Measurements from ENCODE around the gene TMEM108. TPM values are rescaled to one million over a fixed set of nuclear protein-coding genes. Genes with fewer than 3 reads are reported as not detected.

Gene TMEM108
- total and polyA plus RNA-seq, 3 donors from 2014 or later = 13.9 to 44.3 (median 16.1) TPM

DNA sequence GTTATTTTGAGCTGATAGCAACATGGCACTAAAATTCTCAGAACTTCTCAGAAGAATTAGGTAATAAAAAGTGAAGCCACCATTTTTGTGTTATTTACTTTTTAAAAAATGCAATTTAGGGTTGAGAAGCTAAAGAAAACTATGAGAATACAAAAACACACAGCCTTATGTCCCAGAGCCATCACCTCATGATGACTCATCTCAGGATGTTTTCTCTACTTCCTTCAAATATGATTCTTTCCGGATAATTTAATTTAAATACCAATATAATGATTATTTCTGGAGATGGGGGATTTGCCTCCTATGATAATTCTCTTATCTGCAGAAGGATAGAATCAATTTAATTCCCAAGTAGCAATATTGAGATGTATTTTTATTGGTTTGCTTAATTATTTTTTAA lies 256.1 kb downstream of the TMEM108 start:
- Histone ChIP-seq H3K9me3 (no peaks in the 10 kb centered on the region), H3K27ac (no peak overlapping the region), H3K27me3 (no peaks in the 10 kb centered on the region), H3K4me1 (no peaks in the 10 kb centered on the region), H3K36me3 (ENCODE audit: low read depth, missing control alignments) (no peaks in the 10 kb centered on the region), H3K4me3 (no peak overlapping the region)
- intact Hi-C loops (cut with DNase I; ENCODE audit: low total_unique reads) = no loop called here
- WGBS, 2 donors = 91 to 92% methylated on average over 1 of the region's 1 CpG
- DNase-seq = no peak
- TF ChIP-seq, protein P1, sequence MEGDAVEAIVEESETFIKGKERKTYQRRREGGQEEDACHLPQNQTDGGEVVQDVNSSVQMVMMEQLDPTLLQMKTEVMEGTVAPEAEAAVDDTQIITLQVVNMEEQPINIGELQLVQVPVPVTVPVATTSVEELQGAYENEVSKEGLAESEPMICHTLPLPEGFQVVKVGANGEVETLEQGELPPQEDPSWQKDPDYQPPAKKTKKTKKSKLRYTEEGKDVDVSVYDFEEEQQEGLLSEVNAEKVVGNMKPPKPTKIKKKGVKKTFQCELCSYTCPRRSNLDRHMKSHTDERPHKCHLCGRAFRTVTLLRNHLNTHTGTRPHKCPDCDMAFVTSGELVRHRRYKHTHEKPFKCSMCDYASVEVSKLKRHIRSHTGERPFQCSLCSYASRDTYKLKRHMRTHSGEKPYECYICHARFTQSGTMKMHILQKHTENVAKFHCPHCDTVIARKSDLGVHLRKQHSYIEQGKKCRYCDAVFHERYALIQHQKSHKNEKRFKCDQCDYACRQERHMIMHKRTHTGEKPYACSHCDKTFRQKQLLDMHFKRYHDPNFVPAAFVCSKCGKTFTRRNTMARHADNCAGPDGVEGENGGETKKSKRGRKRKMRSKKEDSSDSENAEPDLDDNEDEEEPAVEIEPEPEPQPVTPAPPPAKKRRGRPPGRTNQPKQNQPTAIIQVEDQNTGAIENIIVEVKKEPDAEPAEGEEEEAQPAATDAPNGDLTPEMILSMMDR (IDR thresholded peaks at IDR 0.05) = no peak
- no peak for TF ChIP-seq POLR2A (IDR thresholded peaks at IDR 0.05)

DNA sequence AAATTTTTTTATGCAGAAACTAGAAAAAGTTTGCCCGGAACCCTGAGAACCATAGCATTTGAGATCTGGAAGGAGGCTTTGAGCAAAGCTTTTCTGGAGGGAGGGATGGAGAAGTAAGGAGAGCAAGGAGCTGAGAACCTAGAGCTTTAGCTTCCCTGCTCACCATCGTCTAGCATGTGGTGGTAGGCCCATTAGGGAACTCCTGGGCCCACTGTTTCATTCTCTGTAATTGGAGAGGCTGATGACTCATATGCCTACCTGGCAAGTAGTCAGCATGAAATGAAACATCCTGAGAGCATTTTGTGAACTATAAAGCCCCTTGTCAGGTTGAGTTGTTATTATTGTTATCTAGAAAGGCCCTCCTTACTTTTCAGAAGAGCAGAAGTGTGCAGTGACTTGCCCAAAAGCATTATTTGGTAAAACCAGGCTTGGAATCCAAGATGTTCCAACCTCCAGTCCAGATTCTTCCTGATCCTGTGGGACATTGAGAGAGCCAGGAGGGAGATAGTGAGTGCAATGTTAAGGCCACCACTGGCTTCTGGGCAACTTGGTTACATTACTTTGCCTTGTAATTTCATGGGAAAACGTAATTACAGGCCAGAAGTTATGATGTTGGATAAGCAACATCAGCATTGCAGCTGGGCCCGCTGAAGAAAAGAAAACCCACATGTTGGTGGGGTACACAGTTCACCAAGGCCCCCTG lies 257.2 kb downstream of the TMEM108 start:
- no peak overlapping the region for H3K27ac ChIP-seq
- H3K36me3 ChIP-seq (ENCODE audit: low read depth, missing control alignments) = no peaks in the 10 kb centered on the region
- H3K9me3 ChIP-seq = no peaks in the 10 kb centered on the region
- H3K4me1 ChIP-seq = no peaks in the 10 kb centered on the region
- H3K4me3 ChIP-seq = no peak overlapping the region
- DNase-seq = no peak
- intact Hi-C loops (cut with DNase I; ENCODE audit: low total_unique reads) = no loop called here
- WGBS, 2 donors = 47 to 73% methylated on average over 4 of the region's 4 CpGs
- TF ChIP-seq POLR2A (IDR thresholded peaks at IDR 0.05) = no peak
- TF ChIP-seq, protein P1 (IDR thresholded peaks at IDR 0.05) = no peak
- H3K27me3 ChIP-seq = no peaks in the 10 kb centered on the region

DNA sequence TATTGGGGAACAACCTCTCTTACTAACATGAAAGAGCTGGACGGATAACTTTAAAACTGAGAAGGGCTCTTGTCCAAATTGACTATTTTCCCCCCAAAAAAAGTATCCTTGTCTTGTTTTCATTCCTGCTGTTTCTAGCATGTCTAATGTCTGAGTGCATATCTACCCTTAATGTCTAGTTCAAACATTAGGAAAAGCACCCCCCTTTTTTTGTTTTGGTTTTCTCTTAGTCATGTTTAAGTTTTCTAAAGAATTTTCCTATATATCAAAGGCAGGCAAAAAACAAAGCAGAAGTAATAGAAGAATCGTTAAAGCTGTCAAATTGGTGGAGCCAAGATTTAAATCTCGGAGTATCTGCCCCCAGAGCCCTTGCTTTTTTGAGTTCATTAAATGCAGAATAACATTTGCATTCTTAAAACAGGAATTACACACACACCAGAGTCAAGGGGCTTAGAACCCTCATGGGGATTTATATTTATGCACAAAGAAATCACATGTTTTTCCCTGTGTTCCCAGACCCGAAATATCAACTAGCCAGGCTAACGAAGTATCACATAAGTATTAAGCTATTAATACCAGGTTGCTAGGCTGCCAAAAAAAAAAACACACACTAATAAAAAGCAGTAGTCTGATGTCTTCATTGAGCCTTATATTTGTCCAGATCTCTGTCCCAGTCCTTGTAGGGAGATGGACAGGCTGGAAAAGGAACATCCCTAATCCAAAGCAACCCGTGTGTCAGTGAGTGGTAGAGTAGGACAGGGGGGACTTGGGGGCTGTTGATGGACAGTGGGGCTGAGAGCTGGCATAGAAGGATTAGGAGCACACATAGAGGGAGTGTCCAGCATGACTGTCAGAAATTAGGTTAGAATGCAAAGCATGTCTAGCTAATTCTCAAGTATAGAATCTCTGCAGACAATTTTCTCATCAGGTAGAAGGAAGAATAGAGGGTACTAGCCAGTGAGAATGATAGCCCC lies 258.0 kb downstream of the TMEM108 start:
- Histone ChIP-seq H3K27me3 (no peaks in the 10 kb centered on the region), H3K27ac (no peak overlapping the region), H3K9me3 (no peaks in the 10 kb centered on the region), H3K4me1 (no peaks in the 10 kb centered on the region), H3K4me3 (no peak overlapping the region), H3K36me3 (ENCODE audit: low read depth, missing control alignments) (no peaks in the 10 kb centered on the region)
- intact Hi-C loops (cut with DNase I; ENCODE audit: low total_unique reads) = no loop called here
- 58 to 70% methylated on average over 6 of the region's 6 CpGs for WGBS, 2 donors
- DNase-seq = no peak
- TF ChIP-seq POLR2A (IDR thresholded peaks at IDR 0.05) = no peak
- TF ChIP-seq, protein P1 (IDR thresholded peaks at IDR 0.05) = no peak

DNA sequence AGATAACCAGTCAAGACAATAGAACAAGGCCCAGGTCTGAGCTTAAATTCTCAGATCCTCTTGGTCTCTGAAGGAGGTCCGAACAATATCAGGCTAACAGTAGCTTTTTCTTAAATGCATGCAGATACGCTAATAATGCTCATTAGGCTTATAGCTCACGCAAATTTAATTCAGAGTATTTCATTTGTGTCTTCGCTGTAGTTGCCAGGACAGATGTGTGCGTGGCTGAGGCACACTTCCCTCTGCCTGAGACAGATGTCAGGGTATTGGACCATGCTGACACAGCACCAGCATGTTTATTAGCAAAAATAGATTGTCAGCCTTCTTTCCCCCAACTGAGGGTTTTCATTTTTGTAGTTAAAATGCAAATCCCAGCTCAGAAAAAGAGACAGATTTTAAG lies 258.8 kb downstream of the TMEM108 start:
- intact Hi-C loops (cut with DNase I; ENCODE audit: low total_unique reads) = no loop called here
- Histone ChIP-seq H3K27ac (no peak overlapping the region), H3K4me1 (no peaks in the 10 kb centered on the region), H3K36me3 (ENCODE audit: low read depth, missing control alignments) (no peaks in the 10 kb centered on the region), H3K27me3 (no peaks in the 10 kb centered on the region), H3K9me3 (no peaks in the 10 kb centered on the region), H3K4me3 (no peak overlapping the region)
- TF ChIP-seq POLR2A (IDR thresholded peaks at IDR 0.05) = no peak
- TF ChIP-seq, protein P1 (IDR thresholded peaks at IDR 0.05) = no peak
- no peak for DNase-seq
- WGBS, 2 donors = 74 to 98% methylated on average over 5 of the region's 5 CpGs
